ENCODE results near the gene CNOT4.

GRCh38 chr7:135397689-135398088 lies 112.2 kb downstream of the CNOT4 start:
- TF ChIP-seq CTCF (IDR thresholded peaks at IDR 0.05), result no peak
- TF ChIP-seq POLR2A (IDR thresholded peaks at IDR 0.05), result no peak
- TF ChIP-seq POLR2AphosphoS5 (IDR thresholded peaks at IDR 0.05), result no peak
- no peak for TF ChIP-seq EP300 (IDR thresholded peaks at IDR 0.05)

All from stomach (tissue), 4 donors.